Stimulated activated CD4-positive, alpha-beta T cell treated with anti-CD3 and anti-CD28 coated beads, Interleukin-2, amount 100 ng/mL, for 48 hours (primary cell): ENCODE results near the gene PRLH.

Experiments
- DNase-seq, 2 donors: peaks; one replicate each; pipeline ENCODE4 v3.0.0-alpha.2; 2020

Gene PRLH

GRCh38 chr2:237540223-237540775, 26.1 kb upstream of the PRLH start:
- DNase-seq = no peak

- DNase-seq = no peak
These were observed 25.6 kb upstream of the PRLH start for GRCh38 chr2:237540823-237541222.

- DNase-seq = no peak
These were observed 25.1 kb upstream of the PRLH start for GRCh38 chr2:237541243-237541642.

GRCh38 chr2:237542001-237542704, 24.2 kb upstream of the PRLH start:
- DNase-seq = no peak

- DNase-seq = no peak
These were observed 20.1 kb upstream of the PRLH start for GRCh38 chr2:237546040-237546875.

- no peak for DNase-seq
These were observed 19.4 kb upstream of the PRLH start for GRCh38 chr2:237546876-237547395.

GRCh38 chr2:237547841-237548416, 18.4 kb upstream of the PRLH start:
- no peak for DNase-seq

GRCh38 chr2:237549216-237549615, 17.2 kb upstream of the PRLH start:
- DNase-seq = no peak

- no peak for DNase-seq
These were observed 16.5 kb upstream of the PRLH start for GRCh38 chr2:237549643-237550415.

GRCh38 chr2:237551071-237551574, 15.3 kb upstream of the PRLH start:
- no peak for DNase-seq

- no peak for DNase-seq
These were observed 13.5 kb upstream of the PRLH start for GRCh38 chr2:237552908-237553307.

- DNase-seq = no peak
These were observed 12.4 kb upstream of the PRLH start for GRCh38 chr2:237553948-237554347.

GRCh38 chr2:237555560-237555959, 10.8 kb upstream of the PRLH start:
- DNase-seq = no peak

GRCh38 chr2:237556773-237557632, 9.4 kb upstream of the PRLH start:
- DNase-seq = peak; percentile 9 to 37

GRCh38 chr2:237557633-237558015, 8.8 kb upstream of the PRLH start:
- no peak for DNase-seq

- no peak for DNase-seq
These were observed 7.3 kb upstream of the PRLH start for GRCh38 chr2:237558961-237559641.

- DNase-seq = no peak
These were observed 5.2 kb upstream of the PRLH start for GRCh38 chr2:237561221-237561620.

- DNase-seq = no peak
These were observed 2.6 kb upstream of the PRLH start for GRCh38 chr2:237563816-237564215.

GRCh38 chr2:237564526-237565131, 1.7 kb upstream of the PRLH start:
- no peak for DNase-seq

- DNase-seq = no peak
These were observed 400 bp upstream of the PRLH start for GRCh38 chr2:237565974-237566373.
